ENCODE measurements around the gene STATH.
"Not testable (repeated sequence)": the region's sequence is repeated elsewhere in the genome, so short reads cannot be mapped to it uniquely, and the experiment has no call there.

- TF ChIP-seq CTCF (IDR thresholded peaks at IDR 0.05 in 4 of 5, conservative IDR thresholded peaks at IDR 0.05 in 1 of 5); POLR2A (IDR thresholded peaks at IDR 0.05): not testable (repeated sequence)
These were observed 54.4 kb downstream of the STATH start, which contains the start of gene HTN1 for GRCh38 chr4:70050138-70050537.

Data from gastrocnemius medialis (tissue), 4 donors.